ENCODE data around the gene HHAT. TPM values are rescaled to one million over a fixed set of nuclear protein-coding genes. Genes with fewer than 3 reads are reported as not detected.

The HHAT gene
- total RNA-seq, 1 donor = 2.4 TPM

GRCh38 chr1:210565306-210565705, 236.6 kb downstream of the HHAT start:
- Histone ChIP-seq H3K4me1 (ENCODE audit: insufficient read depth, low read length) (no peaks in the 10 kb centered on the region), H3K4me3 (ENCODE audit: low read length) (no peak overlapping the region), H3K9me3 (ENCODE audit: low read depth, low read length) (no peaks in the 10 kb centered on the region), H3K27me3 (ENCODE audit: insufficient read depth, low read length) (no peaks in the 10 kb centered on the region)

GRCh38 chr1:210568631-210569030, 239.9 kb downstream of the HHAT start:
- no peak overlapping the region for H3K4me3 ChIP-seq (ENCODE audit: low read length)
- H3K4me1 ChIP-seq (ENCODE audit: insufficient read depth, low read length) = no peaks in the 10 kb centered on the region
- no peaks in the 10 kb centered on the region for H3K27me3 ChIP-seq (ENCODE audit: insufficient read depth, low read length)
- H3K9me3 ChIP-seq (ENCODE audit: low read depth, low read length) = no peaks in the 10 kb centered on the region

DNA sequence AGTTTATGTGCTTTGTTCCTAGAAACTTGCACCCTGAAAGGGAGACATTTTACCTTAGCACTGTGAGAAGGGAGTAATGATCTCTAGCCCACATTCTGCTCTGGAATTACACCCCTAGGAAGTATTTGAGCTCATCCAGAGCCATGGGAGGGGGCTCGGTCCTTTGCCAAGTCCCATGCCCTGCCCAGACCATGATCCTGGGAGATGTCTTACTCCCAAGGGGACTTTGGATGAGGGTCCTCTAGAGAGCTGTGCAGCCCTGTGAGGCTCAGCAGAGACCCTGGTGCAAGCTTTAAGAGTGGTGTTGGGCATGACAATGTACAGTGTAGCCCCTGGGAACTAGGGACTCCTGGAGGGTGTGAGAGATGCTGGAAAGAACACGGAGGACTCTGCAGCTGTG, 241.4 kb downstream of the HHAT start:
- Histone ChIP-seq H3K27me3 (ENCODE audit: insufficient read depth, low read length) (no peaks in the 10 kb centered on the region), H3K9me3 (ENCODE audit: low read depth, low read length) (no peaks in the 10 kb centered on the region), H3K4me1 (ENCODE audit: insufficient read depth, low read length) (no peaks in the 10 kb centered on the region), H3K4me3 (ENCODE audit: low read length) (no peak overlapping the region)

DNA sequence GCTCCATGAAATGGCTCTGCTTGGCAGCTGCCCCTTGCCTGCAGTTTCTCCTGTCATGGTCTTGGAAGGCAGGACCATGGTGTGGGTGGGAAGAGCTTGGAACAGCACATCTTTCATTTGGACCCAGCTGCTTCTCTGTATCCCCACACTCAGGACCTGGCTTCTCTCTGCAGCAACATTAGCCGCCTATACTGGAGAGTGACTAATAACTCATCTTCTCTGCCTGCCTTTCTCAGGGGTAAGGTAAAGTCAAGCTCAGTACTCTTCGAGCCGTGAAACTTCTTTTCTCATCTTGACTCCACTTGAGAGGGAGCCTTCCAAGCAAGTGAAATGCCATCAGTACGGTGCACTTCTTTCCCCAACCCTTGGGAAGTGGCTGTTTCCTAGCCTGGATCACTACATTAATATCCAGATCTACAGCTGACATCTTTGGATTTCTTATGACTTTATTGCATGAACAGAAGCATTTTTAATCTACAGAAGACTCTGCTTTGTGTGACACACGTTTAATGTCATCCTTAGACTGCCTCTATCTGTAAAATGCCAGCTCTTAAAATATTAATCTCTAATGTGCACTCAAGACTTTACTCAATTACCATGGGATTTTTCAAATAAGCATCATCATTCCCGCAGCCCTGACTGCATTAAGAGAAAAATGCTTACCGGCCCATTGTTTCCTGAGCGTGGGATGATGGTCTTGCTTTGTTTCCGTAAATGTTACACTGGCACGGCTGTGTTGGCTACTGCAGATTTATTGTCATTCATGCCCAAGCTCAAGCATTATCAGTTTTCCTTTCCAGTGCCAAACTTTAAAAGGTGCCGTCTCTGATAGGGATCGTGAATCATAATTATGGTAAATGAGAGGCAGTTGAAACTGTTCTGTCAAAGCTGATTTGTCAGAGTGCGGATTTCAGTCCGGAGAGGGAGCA, 242.9 kb downstream of the HHAT start:
- Histone ChIP-seq H3K27me3 (ENCODE audit: insufficient read depth, low read length) (no peaks in the 10 kb centered on the region), H3K4me3 (ENCODE audit: low read length) (no peak overlapping the region), H3K9me3 (ENCODE audit: low read depth, low read length) (no peaks in the 10 kb centered on the region), H3K4me1 (ENCODE audit: insufficient read depth, low read length) (no peaks in the 10 kb centered on the region)

DNA sequence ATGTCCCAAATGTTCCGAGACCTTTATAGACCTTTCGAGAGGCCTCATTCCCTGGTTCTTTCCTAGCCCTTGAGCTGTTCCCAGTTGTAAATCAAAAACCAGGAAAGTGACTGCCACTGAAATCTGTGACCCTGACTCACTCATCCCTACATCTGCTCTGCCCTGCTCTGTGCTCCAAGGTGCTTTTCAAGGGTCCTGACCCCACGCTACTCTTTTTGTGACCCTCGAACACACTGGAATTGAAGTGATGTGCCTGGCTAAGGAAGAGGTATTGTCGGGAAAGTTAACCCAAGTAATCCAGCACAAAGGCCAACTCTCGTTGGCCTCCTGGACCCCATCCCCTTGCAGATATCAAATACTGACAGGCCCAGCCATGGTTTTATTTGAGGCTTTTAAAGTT, 244.4 kb downstream of the HHAT start:
- Histone ChIP-seq H3K4me1 (ENCODE audit: insufficient read depth, low read length) (no peaks in the 10 kb centered on the region), H3K4me3 (ENCODE audit: low read length) (no peak overlapping the region), H3K27me3 (ENCODE audit: insufficient read depth, low read length) (no peaks in the 10 kb centered on the region), H3K9me3 (ENCODE audit: low read depth, low read length) (no peaks in the 10 kb centered on the region)

DNA sequence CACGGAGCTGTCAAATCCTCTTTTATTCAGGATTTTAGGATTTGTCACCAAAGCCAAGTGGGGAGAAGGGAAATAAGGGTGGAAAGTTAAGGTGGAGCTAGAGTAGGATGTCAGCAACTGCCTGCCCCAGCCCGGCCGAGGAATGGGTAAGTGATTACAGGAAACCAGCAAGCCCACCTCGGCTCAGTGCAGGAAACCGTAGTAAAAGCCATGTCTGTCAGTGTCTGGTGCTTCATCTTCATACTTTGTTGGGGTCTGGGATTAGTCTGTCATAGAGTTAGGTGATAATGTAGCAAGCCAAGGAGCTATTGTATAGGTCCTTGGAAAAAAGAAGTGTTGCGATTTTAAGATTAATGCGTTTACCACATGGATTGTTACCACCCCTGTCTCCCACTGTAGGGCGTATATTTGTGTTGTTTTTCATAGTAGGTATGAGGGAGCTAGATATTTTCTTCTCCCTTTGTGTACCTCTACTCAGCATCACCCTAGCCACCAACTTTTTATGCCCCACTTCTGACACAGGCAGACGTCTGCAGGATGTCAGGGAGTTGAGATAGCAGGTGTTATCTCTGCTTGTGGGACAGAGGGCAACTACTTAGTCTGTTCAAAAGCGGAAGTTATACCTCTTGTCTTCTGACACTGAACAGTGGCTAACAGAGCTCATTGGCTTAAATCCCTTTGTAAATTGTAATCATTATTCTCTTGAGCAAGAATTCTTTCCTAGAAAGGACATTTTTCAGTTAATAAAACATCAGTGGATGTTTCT, 253.7 kb downstream of the HHAT start:
- Histone ChIP-seq H3K27me3 (ENCODE audit: insufficient read depth, low read length) (no peaks in the 10 kb centered on the region), H3K9me3 (ENCODE audit: low read depth, low read length) (no peaks in the 10 kb centered on the region), H3K4me3 (ENCODE audit: low read length) (no peak overlapping the region), H3K4me1 (ENCODE audit: insufficient read depth, low read length) (no peaks in the 10 kb centered on the region)

GRCh38 chr1:210584439-210585113, 255.9 kb downstream of the HHAT start:
- H3K4me1 ChIP-seq (ENCODE audit: insufficient read depth, low read length) = no peaks in the 10 kb centered on the region
- H3K4me3 ChIP-seq (ENCODE audit: low read length) = no peak overlapping the region
- H3K27me3 ChIP-seq (ENCODE audit: insufficient read depth, low read length) = no peaks in the 10 kb centered on the region
- H3K9me3 ChIP-seq (ENCODE audit: low read depth, low read length) = no peaks in the 10 kb centered on the region

- Histone ChIP-seq H3K4me3 (ENCODE audit: low read length) (no peak overlapping the region), H3K27me3 (ENCODE audit: insufficient read depth, low read length) (no peaks in the 10 kb centered on the region), H3K9me3 (ENCODE audit: low read depth, low read length) (no peaks in the 10 kb centered on the region), H3K4me1 (ENCODE audit: insufficient read depth, low read length) (no peaks in the 10 kb centered on the region)
Observed at GRCh38 chr1:210586771-210587170, 258.1 kb downstream of the HHAT start.

GRCh38 chr1:210587566-210587965, 258.9 kb downstream of the HHAT start:
- no peaks in the 10 kb centered on the region for H3K9me3 ChIP-seq (ENCODE audit: low read depth, low read length)
- no peak overlapping the region for H3K4me3 ChIP-seq (ENCODE audit: low read length)
- H3K4me1 ChIP-seq (ENCODE audit: insufficient read depth, low read length) = no peaks in the 10 kb centered on the region
- no peaks in the 10 kb centered on the region for H3K27me3 ChIP-seq (ENCODE audit: insufficient read depth, low read length)

DNA sequence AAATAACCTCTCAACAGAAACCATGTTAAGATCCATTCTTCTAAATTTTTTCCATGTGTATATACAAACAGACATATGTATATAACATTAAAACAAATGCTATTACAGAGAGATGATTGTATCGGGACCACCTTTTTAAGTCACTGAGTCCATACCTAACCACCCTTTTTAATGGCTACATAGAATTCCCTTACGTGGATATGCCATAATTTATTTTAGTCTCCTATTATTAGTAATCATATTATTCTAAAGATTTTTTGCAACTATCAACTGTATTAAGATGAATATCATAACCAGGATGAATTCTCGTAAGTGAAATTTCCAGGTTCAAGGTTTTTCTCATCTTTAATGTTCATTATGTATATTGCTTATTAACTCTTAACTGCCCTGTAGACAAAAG, 259.7 kb downstream of the HHAT start:
- Histone ChIP-seq H3K4me1 (ENCODE audit: insufficient read depth, low read length) (no peaks in the 10 kb centered on the region), H3K4me3 (ENCODE audit: low read length) (no peak overlapping the region), H3K9me3 (ENCODE audit: low read depth, low read length) (no peaks in the 10 kb centered on the region), H3K27me3 (ENCODE audit: insufficient read depth, low read length) (no peaks in the 10 kb centered on the region)

GRCh38 chr1:210588946-210589345, 260.2 kb downstream of the HHAT start:
- no peaks in the 10 kb centered on the region for H3K4me1 ChIP-seq (ENCODE audit: insufficient read depth, low read length)
- H3K27me3 ChIP-seq (ENCODE audit: insufficient read depth, low read length) = no peaks in the 10 kb centered on the region
- no peaks in the 10 kb centered on the region for H3K9me3 ChIP-seq (ENCODE audit: low read depth, low read length)
- no peak overlapping the region for H3K4me3 ChIP-seq (ENCODE audit: low read length)

DNA sequence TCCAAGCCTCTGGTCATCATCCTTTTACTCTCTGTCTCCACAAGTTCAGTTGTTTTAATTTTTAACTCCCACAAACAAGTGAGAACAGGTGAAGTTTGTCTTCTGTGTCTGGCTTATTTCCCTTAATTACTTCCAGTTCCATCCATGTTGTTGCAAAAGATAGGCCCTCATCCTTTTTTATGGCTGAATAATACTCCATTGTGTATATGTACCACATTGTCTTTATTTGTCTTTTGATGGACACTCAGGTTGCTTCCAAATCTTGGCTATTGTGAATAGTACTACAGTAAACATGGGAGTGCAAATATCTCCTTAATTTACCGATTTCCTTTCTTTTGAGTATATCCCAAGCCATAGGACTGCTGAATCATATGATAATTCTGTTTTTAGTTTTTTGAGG, 262.5 kb downstream of the HHAT start:
- no peaks in the 10 kb centered on the region for H3K9me3 ChIP-seq (ENCODE audit: low read depth, low read length)
- H3K4me3 ChIP-seq (ENCODE audit: low read length) = no peak overlapping the region
- H3K4me1 ChIP-seq (ENCODE audit: insufficient read depth, low read length) = no peaks in the 10 kb centered on the region
- H3K27me3 ChIP-seq (ENCODE audit: insufficient read depth, low read length) = no peaks in the 10 kb centered on the region

DNA sequence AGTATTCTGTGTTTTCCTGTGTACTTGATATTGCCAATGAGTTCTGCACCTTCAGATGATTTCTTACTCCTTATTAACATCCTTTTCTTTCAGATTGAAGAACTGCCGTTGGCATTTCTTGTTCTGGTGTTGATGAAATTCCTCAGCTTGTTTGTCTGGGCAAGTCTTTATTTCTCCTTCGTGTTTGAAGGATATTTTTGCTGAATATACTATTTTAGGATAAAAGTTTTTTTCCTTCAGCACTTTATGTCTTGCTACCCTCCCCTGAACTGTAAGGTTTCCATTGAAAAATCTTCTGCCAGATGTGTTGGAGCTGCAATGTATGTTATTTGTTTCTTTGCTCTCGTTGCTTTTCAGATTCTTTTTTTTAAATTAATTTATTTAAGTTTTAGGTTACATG, 265.9 kb downstream of the HHAT start:
- Histone ChIP-seq H3K4me1 (ENCODE audit: insufficient read depth, low read length) (peaks cover 20% of the 10 kb centered on the region), H3K9me3 (ENCODE audit: low read depth, low read length) (no peaks in the 10 kb centered on the region), H3K27me3 (ENCODE audit: insufficient read depth, low read length) (no peaks in the 10 kb centered on the region), H3K4me3 (ENCODE audit: low read length) (no peak overlapping the region)

- Histone ChIP-seq H3K9me3 (ENCODE audit: low read depth, low read length) (no peaks in the 10 kb centered on the region), H3K4me1 (ENCODE audit: insufficient read depth, low read length) (peaks cover 20% of the 10 kb centered on the region), H3K27me3 (ENCODE audit: insufficient read depth, low read length) (no peaks in the 10 kb centered on the region), H3K4me3 (ENCODE audit: low read length) (no peak overlapping the region)
Observed at GRCh38 chr1:210596641-210597040, 267.9 kb downstream of the HHAT start.

- H3K27me3 ChIP-seq (ENCODE audit: insufficient read depth, low read length) = no peaks in the 10 kb centered on the region
- H3K4me1 ChIP-seq (ENCODE audit: insufficient read depth, low read length) = peaks cover 20% of the 10 kb centered on the region
- no peak overlapping the region for H3K4me3 ChIP-seq (ENCODE audit: low read length)
- H3K9me3 ChIP-seq (ENCODE audit: low read depth, low read length) = no peaks in the 10 kb centered on the region
Observed at GRCh38 chr1:210597555-210598134, 268.9 kb downstream of the HHAT start.

Measured in mononuclear cell (primary cell).